MCF 10A (cell line): ENCODE measurements around the gene C11orf42. TPM values are rescaled to one million over a fixed set of nuclear protein-coding genes. Genes with fewer than 3 reads are reported as not detected.

Experiments
- BruUV-seq: library from RNA; stranded (reverse); fragments of 400-500 nt; replicated peaks from 2 replicates; lab custom pipeline; 2021; lab: Mats Ljungman, UMichigan
- CTCF ChIA-PET: fragments of 300-600 bp; sonication (Branson Sonifier 250); formaldehyde crosslinking; extraction: SDS; loops from one replicate; lab custom pipeline; 2021; ENCODE audit warnings: antibody characterized with exemption, inconsistent platforms; lab: Yijun Ruan, JAX
- POLR2A ChIA-PET: fragments of 300-600, 350-650 bp; sonication (Branson Sonifier 250); formaldehyde crosslinking; extraction: SDS; loops from one replicate; lab custom pipeline; 2020; ENCODE audit warnings: antibody characterized with exemption, inconsistent platforms; lab: Yijun Ruan, JAX
- DNase-seq: peaks from one replicate; pipeline ENCODE4 v3.0.0-alpha.2; 2018; ENCODE audit not compliant: unreplicated experiment
- H3K27ac Mint-ChIP-seq: one replicate; pipeline ENCODE4 v1.8.0; 2022; ENCODE audit warnings: mild to moderate bottlenecking, low read depth, mixed read lengths; ENCODE audit not compliant: unreplicated experiment
- H3K27me3 Mint-ChIP-seq: one replicate; pipeline ENCODE4 v1.8.0; 2022; ENCODE audit warnings: mixed read lengths; ENCODE audit not compliant: insufficient read depth, unreplicated experiment
- H3K36me3 Mint-ChIP-seq: one replicate; pipeline ENCODE4 v1.8.0; 2022; ENCODE audit warnings: mild to moderate bottlenecking, moderate library complexity, mixed read lengths; ENCODE audit not compliant: insufficient read depth, unreplicated experiment
- H3K4me1 Mint-ChIP-seq: one replicate; pipeline ENCODE4 v1.8.0; 2022; ENCODE audit warnings: mixed read lengths; ENCODE audit not compliant: insufficient read depth, unreplicated experiment
- H3K4me3 Mint-ChIP-seq: one replicate; pipeline ENCODE4 v1.8.0; 2022; ENCODE audit warnings: mild to moderate bottlenecking, moderate library complexity, mixed read lengths; ENCODE audit not compliant: unreplicated experiment
- H3K9me3 Mint-ChIP-seq: one replicate; pipeline ENCODE4 v1.8.0; 2022; ENCODE audit warnings: mixed read lengths; ENCODE audit not compliant: unreplicated experiment
- CTCF ChIP-seq: fragments of 200-600 bp; IDR thresholded peaks from one replicate; pipeline ENCODE4 v1.8.0; 2022; ENCODE audit warnings: antibody characterized with exemption, mild to moderate bottlenecking; ENCODE audit not compliant: unreplicated experiment
- intact Hi-C: fragments of 100-400 bp; cut with micrococcal nuclease; formaldehyde crosslinking; loops from 2 replicates; pipeline ENCODE4 v1.14.1; 2022
- total RNA-seq: library from RNA; stranded (reverse); gene quantifications from 2 replicates; pipeline ENCODE4 v1.2.3, GENCODE V29; 2022

C11orf42 gene
- total RNA-seq, 1 experiment from 2014 or later: not detected

DNA sequence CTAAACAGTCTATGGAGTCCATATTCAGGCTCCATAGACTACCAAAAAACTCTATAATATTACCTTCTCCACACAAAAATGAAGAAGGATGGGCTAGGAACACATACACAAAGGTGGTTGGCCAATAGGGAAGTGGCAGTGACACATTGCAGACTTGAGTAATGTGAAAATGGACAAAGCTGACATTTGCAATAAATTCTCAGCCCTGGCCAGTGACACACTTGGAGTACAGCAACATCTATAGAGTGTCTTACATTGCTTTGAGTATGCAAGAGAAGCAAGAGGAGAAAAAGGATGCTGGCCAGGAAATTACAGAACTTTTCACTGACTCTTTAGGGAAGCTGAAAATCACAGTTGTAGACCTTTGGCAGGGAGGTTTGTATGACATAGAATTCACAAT lies 13.6 kb upstream of the C11orf42 start:
- H3K4me1 Mint-ChIP-seq: no peaks in the 10 kb centered on the region
- no TSS peak for BruUV-seq
- DNase-seq: no peak
- intact Hi-C loops: no loop called here
- no peak overlapping the region for H3K4me3 Mint-ChIP-seq
- no peaks in the 10 kb centered on the region for H3K36me3 Mint-ChIP-seq
- no peaks in the 10 kb centered on the region for H3K9me3 Mint-ChIP-seq
- H3K27me3 Mint-ChIP-seq: no peaks in the 10 kb centered on the region
- CTCF ChIA-PET: interaction anchor here (0.6 kb wide), 1 partner anchor 9 kb away, joined by 3 read pairs; no protein-coding TSS in a partner anchor
- TF ChIP-seq CTCF: no peak
- POLR2A ChIA-PET: no interaction called here
- no peak overlapping the region for H3K27ac Mint-ChIP-seq

- no TSS peak for BruUV-seq
- DNase-seq: no peak
- no peak overlapping the region for H3K4me3 Mint-ChIP-seq
- no peaks in the 10 kb centered on the region for H3K36me3 Mint-ChIP-seq
- TF ChIP-seq CTCF: no peak
- intact Hi-C loops: no loop called here
- no peaks in the 10 kb centered on the region for H3K9me3 Mint-ChIP-seq
- H3K4me1 Mint-ChIP-seq: no peaks in the 10 kb centered on the region
- H3K27ac Mint-ChIP-seq: no peak overlapping the region
- CTCF ChIA-PET: no interaction called here
- H3K27me3 Mint-ChIP-seq: no peaks in the 10 kb centered on the region
- POLR2A ChIA-PET: no interaction called here
These were observed 11.2 kb upstream of the C11orf42 start for GRCh38 chr11:6194065-6194581.

- H3K27me3 Mint-ChIP-seq: no peaks in the 10 kb centered on the region
- no peak overlapping the region for H3K27ac Mint-ChIP-seq
- POLR2A ChIA-PET: no interaction called here
- CTCF ChIA-PET: interaction anchor here (0.7 to 0.8 kb wide), 4 partner anchors 12 to 166 kb away, joined by 3 to 4 read pairs (median 4); no protein-coding TSS in a partner anchor
- BruUV-seq: no TSS peak
- no peaks in the 10 kb centered on the region for H3K9me3 Mint-ChIP-seq
- H3K36me3 Mint-ChIP-seq: no peaks in the 10 kb centered on the region
- peaks cover 4% of the 10 kb centered on the region for H3K4me1 Mint-ChIP-seq
- intact Hi-C loops: no loop called here
- DNase-seq: no peak
- no peak for TF ChIP-seq CTCF
- no peak overlapping the region for H3K4me3 Mint-ChIP-seq
These were observed 9.0 kb upstream of the C11orf42 start for GRCh38 chr11:6196396-6196795.

DNA sequence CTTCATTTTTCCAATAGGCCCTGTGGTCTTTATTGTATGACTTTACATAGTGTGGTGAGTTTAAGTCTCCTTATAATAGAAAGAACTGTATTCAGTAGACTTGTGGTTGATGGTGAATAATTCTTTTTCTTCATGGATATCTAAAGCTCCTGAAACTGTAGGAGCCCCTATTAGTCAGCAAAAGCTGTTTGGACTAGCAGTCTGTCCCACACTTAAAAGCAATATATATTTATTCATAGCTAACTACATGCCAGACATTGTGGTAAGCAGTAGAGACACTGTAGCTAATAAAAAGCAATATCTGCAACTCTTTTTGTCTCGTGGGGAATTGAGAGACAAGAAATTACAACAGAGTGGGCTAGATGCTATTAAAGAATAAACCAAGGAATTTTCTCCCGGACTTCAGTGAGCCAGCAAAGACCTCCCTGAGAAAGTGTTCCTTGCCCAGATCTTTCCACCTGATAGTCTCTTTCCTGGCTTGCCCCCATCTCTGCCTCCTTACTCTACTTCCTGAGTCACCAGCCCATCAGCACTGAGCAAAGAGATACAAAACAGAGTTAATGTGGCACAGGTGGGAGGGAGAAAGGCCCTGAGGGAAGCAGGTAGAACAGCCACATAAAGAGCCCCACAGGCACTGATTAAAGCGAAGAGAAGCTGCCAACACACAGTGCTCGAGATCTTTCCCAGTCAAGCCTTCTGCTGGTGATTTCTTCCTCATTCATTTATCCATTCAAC lies 7.7 kb upstream of the C11orf42 start:
- Mint-ChIP-seq H3K9me3 (no peaks in the 10 kb centered on the region), H3K27ac (no peak overlapping the region), H3K4me1 (peaks cover 4% of the 10 kb centered on the region), H3K27me3 (no peaks in the 10 kb centered on the region), H3K4me3 (no peak overlapping the region), H3K36me3 (no peaks in the 10 kb centered on the region)
- no peak for TF ChIP-seq CTCF
- POLR2A ChIA-PET: no interaction called here
- DNase-seq: no peak
- intact Hi-C loops: no loop called here
- BruUV-seq: no TSS peak
- CTCF ChIA-PET: interaction anchor here (1.1 kb wide), 1 partner anchor 53 kb away, joined by 4 read pairs; no protein-coding TSS in a partner anchor
